Right lung (tissue), 5 donors: ENCODE data around the gene SPN. TPM values are rescaled to one million over a fixed set of nuclear protein-coding genes. Genes with fewer than 3 reads are reported as not detected.
A peak's percentile ranks its signal among the peaks of the same experiment; 100 is the strongest.
"Not testable (repeated sequence)": the region's sequence is repeated elsewhere in the genome, so short reads cannot be mapped to it uniquely, and the experiment has no call there.

Experiments used
- DNase-seq, 2 donors: peaks; one replicate each; pipeline ENCODE4 v3.0.0-alpha.2; 2013
- polyA plus RNA-seq, 5 donors: library from polyadenylated mRNA; unstranded; fragments of 120-200 nt; gene quantifications; one replicate each; pipeline versions ENCODE4 v1.2.1 to v1.2.3, GENCODE V29; 2013; ENCODE audit warnings: inconsistent platforms in 1 of 5, low replicate concordance in 1 of 5; ENCODE audit not compliant: insufficient read length in 5 of 5, insufficient read depth in 1 of 5

The SPN gene
- polyA plus RNA-seq, 5 donors, result 1.9 to 2.9 (median 2.3) TPM

DNA sequence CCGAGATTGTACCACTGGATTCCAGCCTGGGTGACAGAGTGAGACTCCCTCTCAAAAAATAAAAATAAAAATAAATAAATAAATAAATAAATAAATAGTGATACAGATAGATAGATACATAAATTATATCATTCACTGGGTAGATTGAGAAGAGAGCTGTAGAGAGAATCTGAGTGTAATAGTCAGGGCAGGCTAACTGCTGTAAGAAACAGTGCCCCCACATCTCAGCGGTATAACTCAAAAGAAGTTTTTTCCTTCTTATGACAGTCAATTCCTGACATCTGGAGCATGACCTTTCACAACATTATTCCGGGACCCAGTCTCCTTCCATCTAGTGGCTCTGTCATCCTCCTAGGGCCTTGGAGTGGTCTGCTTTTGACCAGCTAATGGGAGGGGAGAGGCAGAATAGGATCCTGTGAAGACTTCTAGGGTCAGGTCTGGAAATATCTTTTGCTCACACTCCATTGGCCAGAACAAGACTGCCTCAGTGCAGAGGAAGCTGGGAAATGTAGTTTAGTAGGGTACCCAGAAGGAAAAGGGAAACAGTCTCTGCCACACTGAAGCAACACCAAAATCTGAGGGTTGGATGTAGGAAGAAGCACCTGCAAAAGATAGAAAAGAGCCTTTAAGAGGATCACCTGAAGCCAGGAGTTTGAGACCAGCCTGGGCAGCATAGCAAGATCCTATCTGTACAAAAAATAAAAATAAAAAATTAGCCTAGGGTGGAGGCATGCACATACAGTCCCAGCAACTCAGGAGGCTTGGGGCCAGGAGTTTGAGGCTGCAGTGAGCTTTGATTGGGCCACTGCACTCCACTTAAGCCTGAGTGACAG is 13.0 kb downstream of the SPN start:
- DNase-seq, result no peak

GRCh38 chr16:29676989-29677785 is 14.1 kb downstream of the SPN start:
- no peak for DNase-seq

- DNase-seq, result peak; percentile 70 to 77
Measured at GRCh38 chr16:29678691-29679267, 15.7 kb downstream of the SPN start, which contains the start of gene QPRT. Gene QPRT (plus strand): TSS chr16:29679180. CDS start chr16:29679198, 18 bp downstream.

GRCh38 chr16:29680180-29680598 is 17.1 kb downstream of the SPN start:
- no peak for DNase-seq

DNA sequence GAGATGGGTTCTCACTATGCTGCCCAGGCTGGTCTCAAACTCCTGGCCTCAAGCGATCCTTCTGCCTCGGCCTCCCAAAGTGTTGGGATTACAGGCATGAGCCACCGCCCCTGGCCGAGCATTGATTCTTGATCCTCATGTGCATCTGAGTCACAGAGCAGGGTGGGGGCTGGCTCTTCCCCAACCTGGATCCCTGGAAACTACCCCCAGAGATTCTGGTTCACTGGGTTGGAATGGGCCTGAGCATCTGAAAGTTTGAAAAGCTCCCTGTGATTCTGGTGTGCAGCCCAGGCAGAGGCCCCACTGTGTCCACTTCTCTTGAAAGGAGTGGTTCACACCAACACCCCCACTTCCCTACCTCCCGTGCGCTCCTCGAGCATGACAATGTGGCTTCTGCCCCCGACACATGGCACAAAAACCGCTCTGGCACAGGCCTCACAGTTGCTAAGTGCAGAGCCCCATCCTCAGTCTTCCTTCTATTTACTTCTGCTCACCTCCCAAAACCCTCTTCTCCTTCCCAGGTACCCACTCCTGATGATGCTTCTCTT is 20.6 kb downstream of the SPN start:
- no peak for DNase-seq

DNA sequence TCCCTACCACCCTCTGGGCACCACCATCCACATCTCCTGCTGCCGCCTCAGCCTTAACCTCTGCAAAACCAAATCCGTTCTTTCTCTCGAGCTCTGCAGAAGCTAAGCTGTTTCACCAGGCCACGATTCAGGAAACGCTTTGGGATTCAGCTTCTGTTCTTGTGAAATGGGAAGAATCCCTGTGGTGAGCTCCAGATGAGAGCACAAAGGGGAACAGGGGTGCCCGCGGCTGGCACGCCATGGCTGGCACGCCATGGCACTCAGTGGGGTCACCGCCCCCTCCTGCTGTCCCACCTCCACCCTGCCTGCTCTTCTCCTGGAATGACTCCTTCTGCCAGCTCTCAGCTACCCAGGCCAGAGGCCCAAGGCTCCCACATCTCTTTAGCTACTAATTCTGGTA is 21.6 kb downstream of the SPN start:
- DNase-seq, result no peak

GRCh38 chr16:29686740-29687332 is 23.8 kb downstream of the SPN start:
- DNase-seq, result no peak

- no peak for DNase-seq
Measured at GRCh38 chr16:29687755-29688154, 24.7 kb downstream of the SPN start.

DNA sequence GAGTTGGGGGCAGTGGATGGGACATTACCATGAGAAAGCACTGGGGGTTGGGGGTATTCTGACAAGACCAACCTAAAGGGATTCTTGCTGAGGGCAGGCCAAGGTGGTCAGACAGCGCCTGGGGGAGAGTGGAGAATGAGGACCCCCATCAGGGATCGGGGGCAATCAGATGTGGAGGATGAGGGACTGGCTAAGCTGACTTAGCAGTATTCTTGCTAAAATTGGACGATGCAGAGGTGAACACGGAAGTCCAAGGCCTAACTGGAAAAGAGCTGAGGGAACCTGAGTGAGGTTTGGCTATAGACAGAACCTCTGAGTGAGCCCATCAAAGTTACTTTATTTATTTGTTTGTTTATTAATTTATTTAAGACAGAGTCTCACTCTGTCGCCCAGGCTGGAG is 25.1 kb downstream of the SPN start:
- DNase-seq, result no peak

GRCh38 chr16:29689490-29690351 is 26.7 kb downstream of the SPN start:
- DNase-seq, result not testable (repeated sequence)

GRCh38 chr16:29692606-29693005 is 29.6 kb downstream of the SPN start:
- DNase-seq, result not testable (repeated sequence)

GRCh38 chr16:29694384-29695195 is 31.5 kb downstream of the SPN start:
- peak; percentile 53 to 57 for DNase-seq

DNA sequence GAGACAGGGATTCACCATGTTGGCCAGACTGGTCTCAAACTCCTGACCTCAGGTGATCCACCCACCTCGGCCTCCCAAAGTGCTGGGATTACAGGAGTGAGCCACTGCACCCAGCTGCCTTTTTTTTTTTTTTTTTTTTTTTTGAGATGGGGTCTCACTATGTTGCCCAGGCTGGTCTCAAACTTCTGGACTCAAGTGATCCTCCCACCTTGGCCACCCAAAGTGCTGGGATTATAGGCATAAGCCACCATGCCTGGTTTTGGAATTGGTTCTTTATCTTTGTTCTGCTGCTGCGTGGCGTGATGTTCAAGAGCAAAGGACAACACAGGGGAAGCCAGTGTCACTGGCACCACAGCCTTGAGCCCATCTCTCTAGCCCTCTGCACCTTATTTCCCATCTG is 32.6 kb downstream of the SPN start:
- not testable (repeated sequence) for DNase-seq

GRCh38 chr16:29696881-29697331 is 33.9 kb downstream of the SPN start:
- no peak for DNase-seq

GRCh38 chr16:29697391-29697790 is 34.3 kb downstream of the SPN start:
- DNase-seq, result no peak

- DNase-seq, result no peak
Measured at GRCh38 chr16:29698042-29698441, 35.0 kb downstream of the SPN start.

DNA sequence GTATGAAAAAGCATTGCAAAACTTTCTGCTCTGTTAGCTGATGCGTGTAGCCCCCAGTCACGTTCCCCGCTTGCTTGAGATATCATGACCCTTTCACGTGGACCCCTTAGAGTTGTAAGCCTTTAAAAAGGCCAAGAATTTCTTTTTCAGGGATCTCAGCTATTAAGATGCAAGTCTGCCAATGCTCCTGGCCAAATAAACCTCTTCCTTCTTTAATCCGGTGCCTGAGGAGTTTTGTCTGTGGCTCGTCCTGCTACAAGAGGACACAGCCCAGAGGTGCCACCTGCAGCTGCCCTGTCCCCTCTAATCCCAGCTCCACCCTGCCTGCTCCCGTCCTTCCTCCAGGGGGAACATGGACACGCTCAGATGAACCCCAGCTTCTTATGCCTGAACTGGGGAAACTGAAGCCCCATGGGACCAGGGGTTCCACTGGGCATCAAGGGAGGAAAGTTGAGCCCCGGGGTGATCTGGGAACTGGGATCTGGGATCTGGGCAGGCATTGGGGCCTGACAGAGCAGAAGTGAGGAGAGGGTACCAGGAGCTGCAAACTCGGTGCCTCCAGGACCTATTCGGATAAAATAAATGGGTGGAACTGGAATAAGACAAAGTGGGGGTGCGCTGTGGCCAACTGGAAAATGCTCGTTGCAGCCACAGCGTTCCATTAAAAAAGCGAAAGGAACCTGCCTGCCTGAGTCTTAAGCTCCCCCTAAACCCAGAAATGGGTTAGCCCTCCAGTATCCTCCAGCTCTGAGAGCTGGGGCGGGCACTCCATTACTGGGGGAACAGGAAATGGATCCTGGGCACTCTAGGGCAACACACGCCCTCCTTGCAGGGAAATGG is 35.7 kb downstream of the SPN start:
- no peak for DNase-seq

- no peak for DNase-seq
Measured at GRCh38 chr16:29699324-29700219, 36.5 kb downstream of the SPN start.
